ENCODE results near the gene TSHZ2.

The TSHZ2 gene

DNA sequence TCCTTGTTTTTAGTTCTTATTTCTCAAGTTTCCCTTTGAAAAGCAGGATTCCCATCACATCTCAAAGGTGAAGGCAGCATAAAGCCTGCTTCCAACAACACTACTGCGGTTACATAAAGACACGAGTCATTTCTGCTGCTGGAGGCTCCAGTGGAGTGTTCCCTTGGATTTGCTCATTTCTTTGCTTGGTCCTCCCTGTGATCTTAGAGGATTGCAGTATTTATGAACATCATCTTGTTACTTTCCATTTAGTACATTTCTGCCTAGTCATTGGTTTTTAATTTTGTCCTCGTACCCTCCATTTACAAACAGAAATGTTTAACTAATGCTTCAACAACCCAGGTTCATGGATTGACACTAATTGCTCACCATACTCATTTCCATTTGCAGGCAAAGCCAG is 322.6 kb downstream of the TSHZ2 start:
- Mint-ChIP-seq H3K9me3 (no peaks in the 10 kb centered on the region), H3K27me3 (peaks cover 8% of the 10 kb centered on the region), H3K36me3 (ENCODE audit: low read depth) (no peaks in the 10 kb centered on the region), H3K27ac (no peak overlapping the region), H3K4me3 (no peak overlapping the region), H3K4me1 (ENCODE audit: low read depth) (no peaks in the 10 kb centered on the region)

DNA sequence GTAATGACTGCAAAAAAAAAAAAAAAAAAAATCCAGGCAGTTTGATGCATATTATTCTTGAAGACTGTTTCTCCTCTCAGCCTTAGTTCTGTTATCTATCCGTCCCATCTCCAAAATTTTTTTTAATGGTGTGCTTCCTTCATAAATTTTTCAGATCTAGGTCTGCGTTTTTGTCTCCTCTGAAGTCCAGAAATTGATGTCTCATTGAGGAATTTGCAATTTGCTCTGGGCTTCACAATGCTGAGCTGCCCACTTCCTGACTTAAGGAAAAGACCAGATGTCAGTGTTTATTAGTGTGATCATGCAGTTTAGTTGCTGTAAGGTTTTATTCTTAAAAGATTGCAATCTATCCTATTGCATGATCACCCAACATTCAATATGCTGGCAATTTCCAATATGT is 323.9 kb downstream of the TSHZ2 start:
- no peaks in the 10 kb centered on the region for H3K4me1 Mint-ChIP-seq (ENCODE audit: low read depth)
- no peaks in the 10 kb centered on the region for H3K9me3 Mint-ChIP-seq
- peaks cover 8% of the 10 kb centered on the region for H3K27me3 Mint-ChIP-seq
- H3K4me3 Mint-ChIP-seq = no peak overlapping the region
- no peaks in the 10 kb centered on the region for H3K36me3 Mint-ChIP-seq (ENCODE audit: low read depth)
- no peak overlapping the region for H3K27ac Mint-ChIP-seq

DNA sequence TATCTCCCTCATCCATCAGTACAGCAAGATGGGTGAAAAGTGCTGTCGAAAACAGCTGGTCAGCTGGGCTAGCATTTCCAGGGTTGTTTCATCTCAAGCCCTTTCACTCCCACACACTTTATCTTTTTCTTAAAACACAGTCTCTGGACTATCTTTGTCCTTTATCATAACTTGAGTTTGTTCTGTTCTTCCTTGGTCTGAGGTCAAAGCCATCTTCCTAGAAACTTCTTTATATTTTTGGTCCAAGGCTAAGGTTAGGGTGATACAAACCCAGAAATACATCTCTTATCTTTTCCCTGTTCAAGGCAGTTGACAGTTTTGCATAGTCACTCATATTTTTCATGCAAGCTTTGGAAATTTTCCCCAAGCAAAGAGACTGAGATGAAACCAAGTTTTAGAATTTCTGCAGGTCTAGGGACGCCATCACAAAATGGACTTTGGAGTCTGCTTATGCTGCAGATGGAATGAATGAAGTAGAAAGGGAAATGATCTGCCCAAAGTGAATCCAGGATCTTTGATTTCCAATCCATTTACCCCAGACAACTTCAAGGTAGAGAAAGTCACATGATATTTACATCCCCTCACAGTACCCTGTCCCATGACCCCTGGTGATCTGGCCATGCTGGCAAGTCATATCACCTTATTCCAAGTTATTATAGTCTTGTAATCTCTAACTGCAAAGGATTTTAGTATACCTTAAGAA is 324.4 kb downstream of the TSHZ2 start:
- Mint-ChIP-seq H3K4me3 (no peak overlapping the region), H3K36me3 (ENCODE audit: low read depth) (no peaks in the 10 kb centered on the region), H3K27me3 (peaks cover 8% of the 10 kb centered on the region), H3K9me3 (no peaks in the 10 kb centered on the region), H3K27ac (no peak overlapping the region), H3K4me1 (ENCODE audit: low read depth) (no peaks in the 10 kb centered on the region)

DNA sequence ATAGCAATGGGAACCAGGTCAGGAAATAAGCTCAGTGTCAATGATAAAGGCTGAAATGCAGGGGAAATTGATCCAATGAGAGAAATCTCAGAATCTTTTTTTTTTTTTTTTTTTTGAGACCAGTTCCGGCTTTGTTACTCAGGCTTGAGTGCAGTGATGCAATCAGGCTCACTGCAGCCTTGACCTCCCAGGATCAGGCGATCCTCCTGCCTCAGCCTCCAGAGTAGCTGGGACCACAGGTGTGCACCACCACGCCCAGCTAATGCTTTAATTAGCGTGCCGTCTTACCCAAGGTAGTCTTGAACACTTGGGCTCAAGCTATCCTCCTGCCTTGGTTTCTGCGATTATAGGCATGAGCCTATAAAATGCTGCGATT is 325.0 kb downstream of the TSHZ2 start:
- H3K27me3 Mint-ChIP-seq = peaks cover 8% of the 10 kb centered on the region
- no peak overlapping the region for H3K4me3 Mint-ChIP-seq
- H3K4me1 Mint-ChIP-seq (ENCODE audit: low read depth) = no peaks in the 10 kb centered on the region
- no peaks in the 10 kb centered on the region for H3K36me3 Mint-ChIP-seq (ENCODE audit: low read depth)
- no peaks in the 10 kb centered on the region for H3K9me3 Mint-ChIP-seq
- no peak overlapping the region for H3K27ac Mint-ChIP-seq

DNA sequence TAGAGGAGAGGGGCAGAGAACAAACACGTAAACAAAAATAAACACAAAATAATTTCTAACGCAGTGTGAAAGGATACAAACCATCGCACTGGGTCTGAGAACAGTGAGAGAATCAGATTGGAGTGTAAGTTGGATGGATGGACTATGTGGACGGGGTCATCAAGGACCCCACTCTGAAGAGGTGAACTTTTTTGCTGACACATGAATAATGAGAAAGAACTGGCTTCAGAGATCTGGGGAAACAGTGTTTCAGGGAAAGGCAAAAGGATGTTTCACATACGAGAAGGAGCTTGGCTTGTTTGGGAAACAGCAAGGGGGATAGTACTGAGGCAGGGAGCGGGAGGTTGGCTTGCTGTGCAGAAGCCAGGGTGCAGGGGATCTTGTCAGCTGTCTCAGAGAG is 326.1 kb downstream of the TSHZ2 start:
- Mint-ChIP-seq H3K27ac (no peak overlapping the region), H3K27me3 (peaks cover 8% of the 10 kb centered on the region)

DNA sequence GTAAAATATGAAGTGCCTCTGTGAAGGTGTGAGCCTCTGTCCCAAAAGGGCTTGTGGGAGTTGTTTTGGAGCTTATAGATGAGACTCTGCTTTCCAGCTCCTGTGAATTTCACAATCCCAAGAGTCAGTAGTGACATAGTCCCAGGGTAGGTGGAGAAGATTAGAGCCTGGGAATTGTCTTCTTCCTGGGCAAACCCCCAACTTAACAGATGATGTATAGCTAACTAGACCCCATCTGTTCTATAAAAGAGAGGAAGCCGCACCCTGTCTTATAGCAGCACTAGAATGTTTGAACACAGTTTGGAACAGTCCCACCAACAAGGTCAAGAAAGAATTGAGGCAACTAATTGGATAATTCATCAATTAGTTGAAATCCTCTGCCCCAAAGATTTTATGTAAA is 326.8 kb downstream of the TSHZ2 start:
- H3K27me3 Mint-ChIP-seq = peaks cover 8% of the 10 kb centered on the region
- no peaks in the 10 kb centered on the region for H3K36me3 Mint-ChIP-seq (ENCODE audit: low read depth)
- H3K4me1 Mint-ChIP-seq (ENCODE audit: low read depth) = no peaks in the 10 kb centered on the region
- H3K9me3 Mint-ChIP-seq = no peaks in the 10 kb centered on the region
- H3K27ac Mint-ChIP-seq = no peak overlapping the region
- no peak overlapping the region for H3K4me3 Mint-ChIP-seq

More for the DNA sequence above, 326.1 kb downstream of the TSHZ2 start:
- Mint-ChIP-seq H3K4me1 (ENCODE audit: low read depth) (no peaks in the 10 kb centered on the region), H3K4me3 (no peak overlapping the region), H3K9me3 (no peaks in the 10 kb centered on the region), H3K36me3 (ENCODE audit: low read depth) (no peaks in the 10 kb centered on the region)

DNA sequence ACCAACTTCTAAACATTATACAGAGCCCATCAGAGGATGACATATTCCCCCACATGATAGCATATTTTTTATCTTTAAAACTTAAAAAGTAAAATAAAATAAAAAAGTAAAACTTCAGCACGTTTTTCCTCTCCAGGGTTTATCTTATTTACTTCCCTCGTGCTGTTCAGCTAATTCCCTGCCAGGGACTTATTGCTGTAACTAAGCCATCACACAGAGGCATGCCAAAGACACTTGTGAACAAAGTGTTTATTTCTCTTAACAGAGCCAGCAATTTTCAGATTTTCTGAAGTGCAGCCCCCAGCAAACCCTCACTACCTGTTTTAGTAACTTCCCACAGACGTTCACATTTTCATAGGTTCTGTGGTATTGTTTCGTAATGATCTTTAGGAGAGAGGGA is 327.7 kb downstream of the TSHZ2 start:
- Mint-ChIP-seq H3K27me3 (peaks cover 8% of the 10 kb centered on the region), H3K36me3 (ENCODE audit: low read depth) (no peaks in the 10 kb centered on the region), H3K27ac (no peak overlapping the region), H3K9me3 (no peaks in the 10 kb centered on the region), H3K4me1 (ENCODE audit: low read depth) (no peaks in the 10 kb centered on the region), H3K4me3 (no peak overlapping the region)

DNA sequence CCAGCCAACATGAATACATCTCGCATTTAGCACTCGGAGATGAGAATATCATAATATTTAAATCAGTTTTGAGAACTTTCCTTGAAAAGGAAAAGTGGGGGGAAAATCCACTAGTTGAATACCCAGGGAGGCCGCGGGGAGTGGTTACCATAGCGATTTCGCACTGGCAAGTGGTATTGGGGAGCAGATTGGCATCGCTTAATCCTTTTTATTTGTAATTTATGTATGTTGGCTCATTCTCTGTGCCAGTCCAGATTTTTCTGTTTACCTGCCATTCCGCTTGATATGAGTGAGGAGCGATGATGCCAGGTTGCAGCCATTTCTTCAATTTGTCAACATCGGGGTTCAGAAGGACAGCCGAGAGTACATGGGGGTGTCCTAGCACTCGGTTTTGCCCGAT is 329.7 kb downstream of the TSHZ2 start:
- H3K27me3 Mint-ChIP-seq = peaks cover 8% of the 10 kb centered on the region
- H3K36me3 Mint-ChIP-seq (ENCODE audit: low read depth) = no peaks in the 10 kb centered on the region
- H3K9me3 Mint-ChIP-seq = no peaks in the 10 kb centered on the region
- no peak overlapping the region for H3K4me3 Mint-ChIP-seq
- H3K27ac Mint-ChIP-seq = no peak overlapping the region
- H3K4me1 Mint-ChIP-seq (ENCODE audit: low read depth) = no peaks in the 10 kb centered on the region

DNA sequence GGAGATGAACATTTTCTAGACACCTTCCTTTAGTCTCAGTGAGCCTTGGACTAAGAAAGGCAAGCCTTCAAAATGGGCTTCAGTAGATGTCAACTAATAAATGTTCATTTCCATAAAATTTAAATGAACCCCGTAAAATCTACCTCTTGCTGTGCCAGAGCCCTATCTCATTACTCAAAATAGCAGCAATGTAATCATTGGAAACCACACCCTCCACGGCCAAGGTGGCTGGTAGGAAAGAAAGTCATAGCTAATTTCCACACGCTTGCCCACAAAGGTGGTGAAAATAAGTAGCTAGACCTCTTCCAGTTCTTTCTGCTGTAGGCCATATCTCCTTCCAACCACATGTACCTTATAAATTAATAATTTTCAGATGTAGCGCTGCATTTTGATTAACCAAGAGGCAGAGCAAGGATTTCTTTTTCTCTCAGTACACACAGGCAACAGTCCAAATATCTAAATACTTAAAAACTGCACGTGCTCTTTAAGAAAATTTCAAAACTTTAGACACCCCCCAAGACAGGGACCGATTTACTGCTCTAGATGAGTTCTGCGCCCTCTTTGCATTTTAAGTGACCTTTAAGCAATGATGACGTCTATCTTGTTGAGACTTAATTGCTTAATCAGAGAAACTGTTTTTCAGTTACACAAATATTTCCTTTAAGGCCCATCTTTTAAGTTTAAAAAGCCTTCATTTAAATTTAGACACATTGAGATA is 330.7 kb downstream of the TSHZ2 start:
- Mint-ChIP-seq H3K27ac (no peak overlapping the region), H3K4me1 (ENCODE audit: low read depth) (no peaks in the 10 kb centered on the region), H3K9me3 (no peaks in the 10 kb centered on the region), H3K4me3 (no peak overlapping the region), H3K27me3 (peaks cover 11% of the 10 kb centered on the region), H3K36me3 (ENCODE audit: low read depth) (no peaks in the 10 kb centered on the region)

DNA sequence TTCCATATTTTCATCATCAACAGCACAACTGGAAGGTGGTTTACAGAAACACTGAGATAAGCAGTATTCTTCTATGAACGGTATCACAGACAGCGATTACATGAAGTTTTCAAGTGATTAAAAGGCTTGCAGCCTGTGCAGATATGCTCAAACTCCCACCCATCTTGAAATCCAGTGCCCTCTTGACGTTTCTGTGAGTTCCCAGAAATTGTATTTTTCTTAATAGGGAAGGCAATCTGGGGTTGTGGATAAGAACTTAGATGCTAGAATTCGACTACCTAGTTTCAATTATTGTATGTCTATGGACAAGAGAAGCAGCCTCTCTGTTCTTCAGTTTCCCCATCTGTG is 331.2 kb downstream of the TSHZ2 start:
- Mint-ChIP-seq H3K4me3 (no peak overlapping the region), H3K4me1 (ENCODE audit: low read depth) (no peaks in the 10 kb centered on the region), H3K27ac (no peak overlapping the region), H3K9me3 (no peaks in the 10 kb centered on the region), H3K27me3 (peaks cover 7% of the 10 kb centered on the region), H3K36me3 (ENCODE audit: low read depth) (no peaks in the 10 kb centered on the region)

DNA sequence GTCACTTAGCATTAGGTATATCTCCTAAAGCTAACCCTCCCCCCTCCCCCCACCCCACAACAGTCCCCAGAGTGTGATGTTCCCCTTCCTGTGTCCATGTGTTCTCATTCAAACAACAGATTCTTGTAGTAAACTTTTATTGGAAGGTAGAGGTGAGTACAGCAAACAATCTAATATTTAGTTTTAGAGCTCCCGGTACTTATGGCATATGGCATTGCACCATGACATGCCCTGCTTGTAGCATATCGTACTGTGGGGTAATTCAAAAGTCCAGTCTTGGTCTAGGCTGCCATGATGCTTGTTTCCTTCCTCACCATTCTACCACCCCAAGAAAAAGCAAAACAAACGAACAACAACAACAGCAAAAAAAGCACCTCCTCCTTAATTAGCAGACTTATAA is 332.0 kb downstream of the TSHZ2 start:
- H3K9me3 Mint-ChIP-seq = no peaks in the 10 kb centered on the region
- H3K4me1 Mint-ChIP-seq (ENCODE audit: low read depth) = no peaks in the 10 kb centered on the region
- H3K36me3 Mint-ChIP-seq (ENCODE audit: low read depth) = no peaks in the 10 kb centered on the region
- H3K27ac Mint-ChIP-seq = no peak overlapping the region
- peaks cover 6% of the 10 kb centered on the region for H3K27me3 Mint-ChIP-seq
- no peak overlapping the region for H3K4me3 Mint-ChIP-seq

DNA sequence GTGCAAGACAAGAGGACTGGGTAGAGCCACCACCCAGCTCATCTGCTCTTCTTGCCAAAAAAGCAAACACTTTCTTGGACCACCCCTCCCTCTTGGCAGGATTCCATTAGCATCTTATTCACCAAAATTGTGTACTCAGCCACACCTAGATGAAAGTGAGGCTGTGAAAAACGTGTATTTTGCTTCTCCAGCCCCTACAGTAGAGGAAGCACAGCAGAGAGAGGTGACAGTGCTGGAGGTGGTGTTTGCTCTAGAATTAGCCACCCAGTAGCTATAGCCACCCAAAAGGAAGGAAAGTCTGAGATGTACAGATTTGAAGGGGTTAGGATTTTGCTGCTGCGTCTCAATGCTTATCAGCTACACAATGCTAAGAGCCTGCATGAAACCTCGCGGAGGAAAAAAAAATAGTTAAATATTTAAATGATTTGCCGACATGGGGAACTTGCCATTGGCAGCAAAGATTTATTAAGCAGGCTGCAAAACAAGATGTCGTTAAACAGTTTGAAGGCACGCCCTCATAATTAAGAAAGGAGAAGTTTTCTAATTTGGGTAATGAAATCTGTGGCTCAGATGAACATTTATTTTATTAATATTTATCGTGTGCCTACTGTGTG is 334.1 kb downstream of the TSHZ2 start:
- no peaks in the 10 kb centered on the region for H3K36me3 Mint-ChIP-seq (ENCODE audit: low read depth)
- no peak overlapping the region for H3K4me3 Mint-ChIP-seq
- H3K4me1 Mint-ChIP-seq (ENCODE audit: low read depth) = no peaks in the 10 kb centered on the region
- peaks cover 3% of the 10 kb centered on the region for H3K27me3 Mint-ChIP-seq
- no peak overlapping the region for H3K27ac Mint-ChIP-seq
- H3K9me3 Mint-ChIP-seq = peaks cover 4% of the 10 kb centered on the region

DNA sequence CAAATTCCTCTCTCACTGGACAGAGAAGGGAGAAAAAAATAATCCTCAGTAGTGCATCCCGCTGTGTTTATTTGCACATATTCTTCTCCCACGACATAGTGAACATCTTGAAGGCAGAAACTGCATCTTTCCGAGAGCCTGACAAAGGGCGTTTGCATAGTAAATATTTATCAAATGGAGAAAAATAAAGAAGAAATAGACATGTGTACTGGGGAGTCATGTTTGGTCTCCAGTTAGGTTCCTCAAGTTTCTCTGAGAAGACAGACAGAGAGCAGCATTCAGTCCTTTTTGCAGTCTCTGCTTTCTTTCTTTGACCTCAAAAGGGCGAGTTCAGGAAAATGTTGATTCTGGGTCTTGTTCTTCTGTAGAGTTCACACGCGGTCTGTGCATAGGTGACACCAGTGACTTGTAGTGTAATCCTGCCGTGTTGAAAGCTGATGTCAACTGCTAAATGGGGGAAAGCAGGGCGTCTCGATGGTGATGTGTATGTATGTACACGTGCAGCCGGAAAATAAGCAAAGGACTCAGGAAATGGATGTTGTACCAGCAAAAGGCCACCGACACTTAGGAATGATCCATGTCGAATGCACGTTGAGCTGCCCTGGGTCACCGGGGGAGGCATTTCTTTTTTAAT is 335.9 kb downstream of the TSHZ2 start:
- Mint-ChIP-seq H3K4me1 (ENCODE audit: low read depth) (no peaks in the 10 kb centered on the region), H3K4me3 (no peak overlapping the region), H3K9me3 (peaks cover 4% of the 10 kb centered on the region), H3K27ac (no peak overlapping the region), H3K36me3 (ENCODE audit: low read depth) (no peaks in the 10 kb centered on the region), H3K27me3 (peaks cover 3% of the 10 kb centered on the region)

DNA sequence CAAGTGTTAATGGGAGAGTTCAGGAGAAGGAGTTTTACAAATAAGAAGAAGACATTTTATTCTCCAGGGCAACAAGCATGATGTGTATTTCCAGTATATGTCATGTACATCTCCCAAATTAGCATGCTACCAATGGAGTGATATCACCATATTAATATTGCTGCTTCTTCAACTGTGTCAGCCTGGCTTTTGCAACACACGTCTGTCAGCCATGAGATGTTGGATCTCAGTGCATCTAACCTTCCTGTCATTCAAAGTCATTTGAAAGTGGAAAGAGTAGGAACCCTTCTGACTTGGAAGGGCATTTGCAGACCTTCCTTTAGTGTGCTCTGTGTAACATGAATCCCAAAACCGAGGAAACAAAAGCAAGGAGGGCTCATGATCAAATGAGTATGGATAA is 337.4 kb downstream of the TSHZ2 start:
- Mint-ChIP-seq H3K27ac (no peak overlapping the region), H3K4me1 (ENCODE audit: low read depth) (no peaks in the 10 kb centered on the region), H3K36me3 (ENCODE audit: low read depth) (no peaks in the 10 kb centered on the region), H3K4me3 (no peak overlapping the region), H3K27me3 (peaks cover 3% of the 10 kb centered on the region), H3K9me3 (peaks cover 4% of the 10 kb centered on the region)

DNA sequence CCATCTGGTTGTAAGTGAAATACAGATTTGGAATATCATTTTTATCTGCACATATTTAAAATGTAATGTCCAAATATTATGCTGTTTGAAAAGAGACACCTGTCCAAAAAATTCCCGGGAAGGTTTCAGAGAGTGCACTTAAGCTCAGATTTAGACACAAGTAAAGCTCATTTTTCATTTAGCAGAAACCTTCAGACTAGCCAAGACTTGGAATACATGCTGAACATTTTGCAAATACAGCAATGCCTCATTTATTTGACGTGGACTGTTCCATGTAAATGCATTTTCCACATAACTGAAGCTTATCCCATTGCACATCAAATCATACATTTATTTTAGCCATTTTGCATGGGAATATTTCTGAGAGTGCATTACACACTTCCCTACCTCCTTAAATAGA is 340.8 kb downstream of the TSHZ2 start:
- H3K4me3 Mint-ChIP-seq = no peak overlapping the region
- H3K27ac Mint-ChIP-seq = no peak overlapping the region
- no peaks in the 10 kb centered on the region for H3K27me3 Mint-ChIP-seq
- H3K4me1 Mint-ChIP-seq (ENCODE audit: low read depth) = no peaks in the 10 kb centered on the region
- H3K9me3 Mint-ChIP-seq = peaks cover 4% of the 10 kb centered on the region
- no peaks in the 10 kb centered on the region for H3K36me3 Mint-ChIP-seq (ENCODE audit: low read depth)
